ENCODE measurements around the gene UST.

DNA sequence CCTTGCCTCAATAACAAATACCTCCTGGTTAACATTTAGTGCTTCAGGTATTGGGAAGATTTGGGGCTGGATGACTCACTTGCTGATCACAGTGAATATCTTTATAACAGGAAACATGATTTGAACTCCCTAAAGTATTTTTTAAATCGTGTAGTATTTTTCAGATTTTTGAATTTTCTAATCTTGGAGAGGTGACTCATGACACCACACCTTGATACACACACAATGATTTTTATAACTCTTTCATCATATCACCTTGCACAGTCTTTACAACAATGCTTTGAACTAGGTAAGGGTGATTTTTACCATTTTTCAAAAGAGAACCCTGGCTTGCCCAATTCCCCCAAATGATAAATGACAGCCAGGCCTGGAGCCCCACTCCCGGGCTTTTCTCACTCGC lies 273.5 kb downstream of the UST start:
- TF ChIP-seq, protein P1, sequence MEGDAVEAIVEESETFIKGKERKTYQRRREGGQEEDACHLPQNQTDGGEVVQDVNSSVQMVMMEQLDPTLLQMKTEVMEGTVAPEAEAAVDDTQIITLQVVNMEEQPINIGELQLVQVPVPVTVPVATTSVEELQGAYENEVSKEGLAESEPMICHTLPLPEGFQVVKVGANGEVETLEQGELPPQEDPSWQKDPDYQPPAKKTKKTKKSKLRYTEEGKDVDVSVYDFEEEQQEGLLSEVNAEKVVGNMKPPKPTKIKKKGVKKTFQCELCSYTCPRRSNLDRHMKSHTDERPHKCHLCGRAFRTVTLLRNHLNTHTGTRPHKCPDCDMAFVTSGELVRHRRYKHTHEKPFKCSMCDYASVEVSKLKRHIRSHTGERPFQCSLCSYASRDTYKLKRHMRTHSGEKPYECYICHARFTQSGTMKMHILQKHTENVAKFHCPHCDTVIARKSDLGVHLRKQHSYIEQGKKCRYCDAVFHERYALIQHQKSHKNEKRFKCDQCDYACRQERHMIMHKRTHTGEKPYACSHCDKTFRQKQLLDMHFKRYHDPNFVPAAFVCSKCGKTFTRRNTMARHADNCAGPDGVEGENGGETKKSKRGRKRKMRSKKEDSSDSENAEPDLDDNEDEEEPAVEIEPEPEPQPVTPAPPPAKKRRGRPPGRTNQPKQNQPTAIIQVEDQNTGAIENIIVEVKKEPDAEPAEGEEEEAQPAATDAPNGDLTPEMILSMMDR (IDR thresholded peaks at IDR 0.05; ENCODE audit: insufficient read depth, low read length, poor library complexity, severe bottlenecking): no peak
- TF ChIP-seq EZH2phosphoT487 (conservative IDR thresholded peaks at IDR 0.05; ENCODE audit: low read length): no peak

Data from SU-DHL-6 (cell line).